DMS53 treated with DMSO at 0.1 percent for 48 hours (cell line): Measurements from ENCODE around the gene INAVA.
"Not testable (repeated sequence)": the region's sequence is repeated elsewhere in the genome, so short reads cannot be mapped to it uniquely, and the experiment has no call there.

Experiments
- DNase-seq: peaks from one replicate; lab custom pipeline; 2025; ENCODE audit not compliant: unreplicated experiment; lab: John Stamatoyannopoulos, UW

The INAVA gene

GRCh38 chr1:200918006-200918405 is 23.3 kb downstream of the INAVA start:
- DNase-seq = no peak

- no peak for DNase-seq
Measured at GRCh38 chr1:200919386-200919785, 24.7 kb downstream of the INAVA start.

GRCh38 chr1:200921571-200922110 is 26.9 kb downstream of the INAVA start:
- DNase-seq = no peak

- no peak for DNase-seq
Measured at GRCh38 chr1:200922406-200922805, 27.7 kb downstream of the INAVA start.

GRCh38 chr1:200923601-200924000 is 28.9 kb downstream of the INAVA start:
- DNase-seq = no peak

GRCh38 chr1:200925831-200926230 is 31.1 kb downstream of the INAVA start:
- DNase-seq = no peak

- no peak for DNase-seq
Measured at GRCh38 chr1:200929530-200930278, 35.0 kb downstream of the INAVA start.

- not testable (repeated sequence) for DNase-seq
Measured at GRCh38 chr1:200930285-200930684, 35.6 kb downstream of the INAVA start.

- DNase-seq = no peak
Measured at GRCh38 chr1:200931776-200932175, 37.1 kb downstream of the INAVA start.

- no peak for DNase-seq
Measured at GRCh38 chr1:200934676-200935245, 40.1 kb downstream of the INAVA start.

- DNase-seq = not testable (repeated sequence)
Measured at GRCh38 chr1:200935286-200935962, 40.7 kb downstream of the INAVA start.

GRCh38 chr1:200938955-200939354 is 44.3 kb downstream of the INAVA start:
- DNase-seq = no peak

GRCh38 chr1:200945111-200945510 is 50.4 kb downstream of the INAVA start:
- no peak for DNase-seq

GRCh38 chr1:200947059-200947566 is 52.4 kb downstream of the INAVA start:
- no peak for DNase-seq

GRCh38 chr1:200949626-200950025 is 54.9 kb downstream of the INAVA start:
- DNase-seq = no peak

GRCh38 chr1:200951016-200951415 is 56.3 kb downstream of the INAVA start:
- no peak for DNase-seq

GRCh38 chr1:200954434-200954833 is 59.7 kb downstream of the INAVA start:
- no peak for DNase-seq

GRCh38 chr1:200958597-200958996 is 63.9 kb downstream of the INAVA start:
- no peak for DNase-seq

- DNase-seq = no peak
Measured at GRCh38 chr1:200959411-200959921, 64.8 kb downstream of the INAVA start.

- no peak for DNase-seq
Measured at GRCh38 chr1:200960236-200960947, 65.7 kb downstream of the INAVA start.

GRCh38 chr1:200960948-200961340 is 66.2 kb downstream of the INAVA start:
- DNase-seq = no peak
